GM19025 (cell line): Measurements from ENCODE around the gene UIMC1.

ENCODE experiments used
- ATAC-seq: cut with Tn5 transposase; IDR thresholded peaks from one replicate; pipeline ENCODE4 v1.9.1; 2021; ENCODE audit warnings: mild to moderate bottlenecking, low read depth, moderate library complexity; ENCODE audit not compliant: unreplicated experiment

The UIMC1 gene

DNA sequence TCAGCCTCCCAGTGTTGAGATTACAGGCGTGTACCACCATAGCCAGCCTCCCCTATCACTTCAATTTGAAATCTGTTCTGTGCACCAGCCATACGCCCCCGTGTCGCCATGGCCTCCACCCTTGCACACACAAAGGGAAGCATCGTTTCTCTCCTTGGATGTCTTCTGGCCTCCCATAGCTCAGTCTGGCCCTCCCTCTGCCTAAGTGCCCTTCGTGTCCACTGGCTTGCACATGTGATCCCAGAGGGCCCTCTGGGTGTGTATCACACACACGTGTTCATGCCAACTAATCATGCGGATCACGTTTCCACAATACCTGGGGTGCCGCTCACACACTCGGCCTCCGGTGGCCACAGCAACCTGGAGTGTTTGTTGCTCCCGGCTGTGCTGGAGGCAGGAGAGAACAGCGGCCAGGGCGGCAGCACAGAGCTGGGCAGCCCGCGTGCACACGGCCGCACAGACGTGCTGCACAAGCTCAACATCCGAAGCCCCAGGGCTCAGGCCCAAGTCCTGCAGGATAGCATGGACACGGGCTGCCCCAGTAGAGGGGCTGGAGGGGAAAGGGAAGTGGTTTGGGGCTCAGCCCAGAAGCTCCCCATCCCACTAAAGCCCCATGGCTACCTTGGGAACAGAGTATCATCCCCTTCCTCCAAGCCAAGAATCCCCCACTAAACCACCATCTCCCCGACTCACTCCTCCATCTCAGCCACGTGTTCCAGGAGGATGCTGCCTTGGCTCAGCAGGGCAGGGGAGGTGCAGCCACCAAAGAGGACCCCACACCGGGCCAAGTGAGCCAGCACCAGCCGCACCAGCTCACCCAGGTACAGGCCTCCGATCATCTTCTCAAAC is 118.3 kb downstream of the UIMC1 start:
- ATAC-seq = no peak

DNA sequence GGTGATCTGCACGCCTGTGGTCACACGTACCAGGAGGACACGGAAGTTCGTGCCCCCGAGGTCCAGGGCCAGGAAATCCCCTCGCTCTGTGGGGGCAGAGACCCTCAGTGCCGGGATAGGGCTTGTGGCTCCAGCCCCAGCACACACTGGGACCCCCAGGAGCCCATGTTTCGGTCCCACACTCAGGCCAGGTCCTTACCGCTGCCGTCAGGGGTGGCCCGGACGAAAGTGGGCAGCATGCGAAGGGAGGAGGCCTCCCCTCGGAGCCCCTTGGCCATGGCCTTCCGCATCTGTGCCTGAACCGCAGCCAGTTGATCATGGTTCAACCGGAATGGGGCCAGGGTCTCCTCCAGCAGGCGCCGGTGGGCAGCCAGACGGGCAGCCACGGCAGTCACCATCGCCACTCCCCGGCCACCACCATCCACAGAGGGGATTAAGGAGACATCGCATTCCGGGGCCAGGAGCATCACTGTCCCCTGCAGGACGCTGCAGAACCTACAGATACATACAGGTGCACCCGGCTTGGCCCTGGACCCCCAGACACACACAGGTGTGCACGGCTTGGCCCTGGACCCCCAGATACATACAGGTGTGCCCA is 119.2 kb downstream of the UIMC1 start:
- ATAC-seq = no peak

- no peak for ATAC-seq
These were observed 120.0 kb downstream of the UIMC1 start for GRCh38 chr5:176886336-176887251.

DNA sequence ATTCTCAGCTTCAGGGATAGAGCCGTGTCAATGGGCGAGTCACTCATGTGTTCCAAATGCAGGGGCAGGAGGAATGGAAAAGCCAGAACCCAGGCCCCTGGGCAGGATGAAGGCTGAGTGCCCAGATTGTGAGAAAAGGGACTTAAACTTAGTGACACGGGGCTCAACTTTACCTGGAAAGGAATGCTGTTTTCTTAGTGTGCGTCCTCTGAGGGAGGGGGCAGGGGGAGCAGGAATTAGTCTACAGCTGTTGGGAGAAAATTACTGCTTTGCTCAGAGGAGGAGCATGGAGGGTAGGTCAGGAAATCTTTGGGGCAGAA is 122.0 kb downstream of the UIMC1 start:
- ATAC-seq = no peak

DNA sequence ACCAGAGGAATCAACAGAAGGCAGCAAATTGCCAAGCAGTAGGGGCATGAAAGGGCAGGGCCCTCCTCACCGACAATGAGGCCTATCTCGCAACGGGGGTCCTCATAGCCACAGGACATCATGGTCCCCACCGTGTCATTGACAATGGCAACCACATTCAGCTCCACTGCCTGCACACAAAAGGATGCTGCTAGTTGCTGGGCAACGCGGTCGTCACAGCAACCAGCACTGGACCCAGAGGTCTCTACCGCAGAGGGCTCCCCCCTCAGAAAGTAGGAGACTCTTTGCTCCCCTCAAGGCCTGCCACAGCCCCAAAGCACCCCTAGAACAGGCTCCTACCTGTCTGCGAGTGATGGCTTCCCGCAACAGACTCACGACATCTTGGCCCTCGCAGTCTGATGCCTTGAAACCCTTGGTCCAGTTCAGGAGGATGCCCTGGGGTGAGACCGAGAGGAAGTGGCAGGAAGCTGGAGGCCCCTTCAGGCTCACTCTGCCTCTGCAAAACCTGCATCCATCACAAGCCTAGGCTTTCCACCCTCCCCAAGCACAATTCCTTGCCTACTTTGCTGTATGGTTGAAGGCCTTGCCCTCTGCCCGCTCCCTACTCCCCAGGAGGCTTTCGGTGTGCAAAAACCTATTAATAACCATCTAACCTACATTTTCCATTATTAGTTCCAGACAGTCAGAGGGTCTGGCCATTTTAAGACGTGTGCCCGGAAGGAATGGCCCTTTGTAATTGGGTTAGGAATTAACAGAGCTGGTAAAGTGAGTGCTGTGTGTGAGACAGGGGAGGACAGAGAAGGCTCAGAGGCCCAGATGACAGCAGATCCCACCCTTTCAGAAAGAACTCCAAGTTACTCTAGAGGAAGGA is 122.6 kb downstream of the UIMC1 start:
- ATAC-seq = no peak

- no peak for ATAC-seq
These were observed 124.0 kb downstream of the UIMC1 start for GRCh38 chr5:176882567-176882903.

DNA sequence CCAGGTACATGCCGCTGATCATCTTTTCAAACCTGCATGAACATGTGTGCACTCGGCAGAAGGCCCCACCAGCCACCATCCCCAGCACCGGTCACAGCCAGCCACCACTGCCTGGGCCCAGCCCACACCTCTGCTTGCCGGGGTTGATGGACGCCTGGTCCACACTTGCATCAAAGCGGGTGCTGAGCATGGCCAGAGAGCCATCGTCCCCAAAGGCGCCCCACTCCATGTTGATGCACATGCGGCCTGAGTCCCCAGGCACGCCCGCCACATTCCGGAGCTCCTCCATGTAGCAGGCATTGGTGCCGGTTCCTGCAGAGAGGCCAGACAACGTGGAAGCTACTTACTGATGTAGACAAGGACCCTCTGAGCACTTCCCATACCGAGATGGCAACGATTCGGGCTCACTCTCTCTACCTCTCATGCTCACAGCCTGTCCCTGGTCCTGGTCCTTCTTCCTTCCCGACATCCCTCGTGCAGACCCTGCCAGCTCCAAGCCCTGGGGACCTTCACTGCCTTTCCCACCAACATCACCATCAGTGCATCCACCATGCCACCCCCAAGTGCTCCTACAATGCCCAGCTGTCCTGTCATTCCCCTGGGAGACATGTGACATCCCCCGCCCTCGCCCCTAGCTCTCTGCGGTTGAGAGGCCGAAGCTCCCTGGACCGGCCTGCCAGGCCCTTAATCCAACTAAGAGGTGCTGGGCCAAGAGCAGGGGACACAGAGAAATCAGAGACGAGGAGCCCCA is 124.6 kb downstream of the UIMC1 start:
- no peak for ATAC-seq

GRCh38 chr5:176881021-176881749 is 125.4 kb downstream of the UIMC1 start:
- no peak for ATAC-seq

DNA sequence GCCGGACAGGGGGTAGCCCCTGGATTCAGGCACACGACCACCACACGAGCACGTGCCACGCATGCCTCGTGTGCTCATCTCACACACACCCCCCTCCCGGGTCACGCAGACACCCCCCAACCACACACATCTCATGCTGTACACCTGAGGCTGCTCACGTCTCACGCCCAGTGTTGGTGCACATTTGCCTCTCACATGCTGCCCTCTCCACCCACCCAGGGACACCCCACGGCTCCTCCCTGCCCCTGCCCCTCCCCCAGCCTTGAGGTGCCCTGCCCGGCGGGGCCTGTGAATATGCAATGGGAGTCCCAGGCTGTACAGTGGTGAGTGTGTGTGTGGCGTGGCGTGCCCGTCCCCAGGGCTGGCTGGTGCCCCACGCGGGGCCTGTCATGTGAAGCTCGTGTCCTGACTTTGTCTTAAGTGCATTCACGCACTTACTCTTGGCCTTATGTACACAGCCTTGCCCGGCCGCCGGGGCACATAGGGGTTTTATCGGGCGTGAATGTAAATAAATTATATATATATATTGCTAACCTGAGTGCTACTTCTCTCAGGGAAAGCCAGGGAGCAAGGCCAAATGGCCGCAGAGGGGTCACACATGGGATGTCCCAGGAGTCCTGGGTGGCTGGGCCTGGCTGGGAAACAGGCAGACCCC is 126.1 kb downstream of the UIMC1 start:
- ATAC-seq = no peak

GRCh38 chr5:176879663-176880361 is 126.8 kb downstream of the UIMC1 start:
- no peak for ATAC-seq

GRCh38 chr5:176878906-176879662 is 127.5 kb downstream of the UIMC1 start:
- no peak for ATAC-seq

- no peak for ATAC-seq
These were observed 128.1 kb downstream of the UIMC1 start for GRCh38 chr5:176878463-176878862.

- ATAC-seq = no peak
These were observed 128.7 kb downstream of the UIMC1 start for GRCh38 chr5:176877793-176878331.

GRCh38 chr5:176876506-176877431 is 129.8 kb downstream of the UIMC1 start:
- no peak for ATAC-seq

GRCh38 chr5:176875783-176876505 is 130.6 kb downstream of the UIMC1 start:
- no peak for ATAC-seq
